Osteocyte (in vitro differentiated cells): Measurements from ENCODE around the gene ASF1B. TPM values are rescaled to one million over a fixed set of nuclear protein-coding genes. Genes with fewer than 3 reads are reported as not detected.
"Not testable (repeated sequence)": the region's sequence is repeated elsewhere in the genome, so short reads cannot be mapped to it uniquely, and the experiment has no call there.

Experiments used
- DNase-seq: peaks from one replicate; pipeline ENCODE4 v3.0.0; 2021; ENCODE audit warnings: mixed read lengths; ENCODE audit not compliant: unreplicated experiment; ENCODE audit errors: extremely low spot score
- H3K27ac Mint-ChIP-seq: one replicate; pipeline ENCODE4 v1.8.0; 2021; ENCODE audit warnings: mild to moderate bottlenecking, mixed read lengths; ENCODE audit not compliant: unreplicated experiment
- H3K27me3 Mint-ChIP-seq: one replicate; pipeline ENCODE4 v1.8.0; 2021; ENCODE audit warnings: mixed read lengths; ENCODE audit not compliant: unreplicated experiment
- H3K36me3 Mint-ChIP-seq: one replicate; pipeline ENCODE4 v1.8.0; 2021; ENCODE audit warnings: mixed read lengths; ENCODE audit not compliant: unreplicated experiment
- H3K4me1 Mint-ChIP-seq: one replicate; pipeline ENCODE4 v1.8.0; 2021; ENCODE audit warnings: mixed read lengths; ENCODE audit not compliant: unreplicated experiment
- H3K4me3 Mint-ChIP-seq: one replicate; pipeline ENCODE4 v1.8.0; 2021; ENCODE audit warnings: mild to moderate bottlenecking, moderate library complexity, mixed read lengths; ENCODE audit not compliant: unreplicated experiment
- H3K9me3 Mint-ChIP-seq: one replicate; pipeline ENCODE4 v1.8.0; 2021; ENCODE audit warnings: mixed read lengths; ENCODE audit not compliant: unreplicated experiment
- long read RNA-seq: library from polyadenylated mRNA; unstranded; transcript quantifications from one replicate; pipeline ENCODE4 v2.0.0, GENCODE V29; 2021
- total RNA-seq: library from RNA; stranded (reverse); gene quantifications from 2 replicates; pipeline ENCODE4 v1.2.1, GENCODE V29; 2021
- TF ChIP-seq, protein P1 (sequence below): fragments of 200-600 bp; sonication (generic); IDR thresholded peaks from 2 replicates; pipeline ENCODE4 v1.5.0; 2021; ENCODE audit warnings: antibody characterized with exemption, mild to moderate bottlenecking, moderate library complexity

The ASF1B gene
- 4.5 and 5.5 TPM in 2 replicates for total RNA-seq
- long read RNA-seq, transcript ASF1B-201 (4 exons, 2,059 nt): major isoform, 12 of 14 reads
- long read RNA-seq, partial matches to known transcripts: 0 of 14 reads
- long read RNA-seq, other reads (novel, unspliced or antisense): 0 of 14 reads

DNA sequence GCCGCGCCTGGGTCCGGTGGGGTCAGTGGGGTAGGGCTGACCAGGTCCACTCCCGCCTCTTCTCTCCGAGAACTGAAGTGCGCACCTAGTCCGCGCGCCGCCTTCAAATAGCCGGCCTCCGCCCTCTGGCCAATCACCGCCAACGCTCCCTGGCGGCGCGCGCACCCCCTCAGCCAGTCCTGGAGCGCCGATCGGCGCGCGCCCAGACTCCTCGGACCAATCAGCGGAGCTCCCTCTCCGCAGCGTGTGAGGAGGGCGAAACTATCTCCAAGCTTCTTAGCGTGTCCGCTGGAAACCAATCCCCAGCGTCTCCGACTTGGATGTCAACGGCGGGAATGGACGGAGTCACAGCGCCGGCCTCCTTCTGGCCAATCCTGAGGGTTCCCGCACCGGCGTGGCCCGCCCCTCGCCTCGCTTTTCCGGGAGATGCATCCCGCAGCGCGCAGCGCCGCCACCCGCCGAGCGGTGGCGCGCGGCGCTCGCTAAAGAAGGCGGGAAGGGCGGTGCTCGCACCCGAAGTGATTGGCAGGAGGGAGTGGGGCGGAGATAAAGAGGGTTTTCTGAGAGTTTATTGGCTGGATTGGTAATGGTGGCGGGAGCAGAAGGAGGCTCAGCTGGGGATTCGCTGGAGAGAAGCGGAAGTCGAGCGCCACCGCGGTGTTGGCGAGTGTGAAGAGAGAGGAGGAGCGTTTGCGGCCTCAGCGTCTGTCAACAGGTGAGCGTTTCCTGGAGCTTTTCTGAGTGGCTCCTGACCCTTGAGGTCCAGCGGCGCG, at the start of gene ASF1B:
Gene ASF1B (minus strand): TSS at position 81 of the 773 bp plus-strand sequence. CDS start 133 bp downstream, outside the sequence.
- no peaks in the 10 kb centered on the region for H3K9me3 Mint-ChIP-seq

DNA sequence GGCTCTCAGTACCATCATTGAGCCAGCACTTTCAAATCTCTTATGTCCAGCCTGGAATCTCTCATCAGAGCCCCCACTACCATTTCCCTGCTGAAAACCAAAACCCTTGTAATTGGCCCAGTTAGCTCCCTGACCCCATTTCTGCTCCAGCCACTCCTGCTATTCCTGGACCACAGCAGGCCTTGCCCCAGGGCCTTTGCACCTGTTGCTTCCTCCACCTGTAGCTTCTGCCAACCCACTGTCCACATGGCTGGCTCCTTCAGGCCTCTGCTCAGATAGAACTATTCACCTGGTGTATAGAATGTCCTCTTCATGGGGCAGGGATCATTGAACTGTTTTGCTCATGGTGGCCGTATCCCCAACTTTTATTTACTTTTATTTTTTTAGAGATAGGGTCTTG, 49.3 kb upstream of the ASF1B start:
- not testable (repeated sequence) for H3K4me1 Mint-ChIP-seq, H3K9me3 Mint-ChIP-seq, H3K27me3 Mint-ChIP-seq, H3K27ac Mint-ChIP-seq, H3K4me3 Mint-ChIP-seq, DNase-seq, H3K36me3 Mint-ChIP-seq

More for the DNA sequence above, at the start of gene ASF1B:
- DNase-seq: peak; percentile 100
- H3K36me3 Mint-ChIP-seq: no peaks in the 10 kb centered on the region
- TF ChIP-seq, protein P1, sequence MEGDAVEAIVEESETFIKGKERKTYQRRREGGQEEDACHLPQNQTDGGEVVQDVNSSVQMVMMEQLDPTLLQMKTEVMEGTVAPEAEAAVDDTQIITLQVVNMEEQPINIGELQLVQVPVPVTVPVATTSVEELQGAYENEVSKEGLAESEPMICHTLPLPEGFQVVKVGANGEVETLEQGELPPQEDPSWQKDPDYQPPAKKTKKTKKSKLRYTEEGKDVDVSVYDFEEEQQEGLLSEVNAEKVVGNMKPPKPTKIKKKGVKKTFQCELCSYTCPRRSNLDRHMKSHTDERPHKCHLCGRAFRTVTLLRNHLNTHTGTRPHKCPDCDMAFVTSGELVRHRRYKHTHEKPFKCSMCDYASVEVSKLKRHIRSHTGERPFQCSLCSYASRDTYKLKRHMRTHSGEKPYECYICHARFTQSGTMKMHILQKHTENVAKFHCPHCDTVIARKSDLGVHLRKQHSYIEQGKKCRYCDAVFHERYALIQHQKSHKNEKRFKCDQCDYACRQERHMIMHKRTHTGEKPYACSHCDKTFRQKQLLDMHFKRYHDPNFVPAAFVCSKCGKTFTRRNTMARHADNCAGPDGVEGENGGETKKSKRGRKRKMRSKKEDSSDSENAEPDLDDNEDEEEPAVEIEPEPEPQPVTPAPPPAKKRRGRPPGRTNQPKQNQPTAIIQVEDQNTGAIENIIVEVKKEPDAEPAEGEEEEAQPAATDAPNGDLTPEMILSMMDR: peak; percentile 69
- peak within 1 kb of the TSS; percentile 93 for H3K27ac Mint-ChIP-seq
- no peaks in the 10 kb centered on the region for H3K27me3 Mint-ChIP-seq
- peaks cover 44% of the 10 kb centered on the region for H3K4me1 Mint-ChIP-seq
- peak within 1 kb of the TSS; percentile 85 for H3K4me3 Mint-ChIP-seq

DNA sequence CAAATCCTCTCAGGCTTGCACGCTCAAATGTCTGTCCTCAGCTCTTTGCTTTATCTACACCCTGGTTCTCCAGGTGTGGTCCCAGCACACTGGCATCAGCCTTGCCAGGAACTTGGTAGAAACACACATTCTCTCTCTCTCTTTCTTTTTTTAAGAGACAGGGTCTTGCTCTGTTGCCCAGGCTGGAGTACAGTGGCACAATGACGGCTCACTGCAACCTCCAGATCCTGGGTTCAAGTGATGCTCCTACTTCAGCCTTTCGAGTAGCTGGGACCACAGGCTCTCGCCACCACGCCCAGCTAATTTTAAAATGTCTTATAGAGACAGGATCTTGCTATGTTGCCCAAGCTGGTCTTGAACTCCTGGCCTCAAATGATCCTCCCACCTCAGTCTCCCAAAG, 48.8 kb upstream of the ASF1B start:
- DNase-seq: no peak

DNA sequence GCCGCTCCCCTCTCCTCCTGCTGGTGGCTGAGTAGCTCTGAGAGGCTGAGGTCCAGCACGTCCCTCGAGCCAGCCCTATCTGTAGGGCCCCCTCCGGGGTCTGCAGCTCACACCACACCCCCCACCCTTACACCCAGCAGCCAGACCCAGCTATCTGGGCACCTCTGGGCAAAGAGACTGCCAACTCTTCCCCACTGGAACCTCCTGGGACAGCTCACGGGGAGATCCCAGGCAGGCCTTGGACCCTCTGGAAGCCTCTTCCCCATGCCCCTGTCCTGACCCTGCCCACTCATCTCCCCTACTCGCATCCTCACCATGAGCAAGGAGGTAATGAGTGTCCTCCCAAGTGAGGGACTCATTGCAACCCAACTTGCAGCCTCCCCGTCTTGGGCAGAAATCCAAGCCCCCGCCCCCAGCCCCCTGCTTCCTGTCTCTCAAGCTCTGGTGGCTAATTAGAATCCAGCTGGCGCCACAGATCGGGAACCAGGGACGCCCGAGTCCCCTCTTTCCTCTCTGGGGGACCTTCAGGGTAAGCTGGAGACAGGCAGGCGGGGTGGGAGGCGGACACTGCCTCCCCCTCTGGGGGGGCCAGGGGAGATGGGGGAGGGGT, 47.5 kb upstream of the ASF1B start:
- TF ChIP-seq, protein P1: no peak
- Mint-ChIP-seq H3K27ac (no peak overlapping the region), H3K36me3 (no peaks in the 10 kb centered on the region), H3K27me3 (no peaks in the 10 kb centered on the region), H3K4me3 (no peak overlapping the region), H3K9me3 (no peaks in the 10 kb centered on the region), H3K4me1 (peaks cover 2% of the 10 kb centered on the region)
- no peak for DNase-seq

More for the DNA sequence above, 48.8 kb upstream of the ASF1B start:
- Mint-ChIP-seq H3K27me3 (no peaks in the 10 kb centered on the region), H3K27ac (no peak overlapping the region), H3K4me1 (peaks cover 2% of the 10 kb centered on the region), H3K9me3 (no peaks in the 10 kb centered on the region), H3K4me3 (no peak overlapping the region), H3K36me3 (no peaks in the 10 kb centered on the region)
- TF ChIP-seq, protein P1: no peak

DNA sequence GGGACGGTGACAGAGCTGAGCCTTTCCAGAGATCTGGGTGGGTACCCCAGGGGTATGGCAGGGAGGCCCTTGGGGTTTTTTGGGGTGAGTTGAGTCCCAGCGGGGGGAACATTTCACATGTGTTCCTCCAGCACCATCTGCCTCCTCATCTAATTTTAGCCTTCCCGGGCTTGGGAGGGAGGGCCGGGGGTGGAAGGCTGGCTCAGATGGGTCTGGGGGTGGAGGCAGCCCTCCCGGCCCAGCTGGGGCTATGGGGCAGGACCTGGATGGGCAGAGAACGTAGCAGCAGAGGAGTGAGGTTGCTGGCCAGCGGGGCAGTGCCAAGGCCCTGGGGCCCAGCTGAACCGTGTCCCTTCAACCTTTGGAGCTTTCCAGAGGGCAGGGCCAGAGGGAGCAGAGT, 46.1 kb upstream of the ASF1B start:
- Mint-ChIP-seq H3K4me1 (peaks cover 2% of the 10 kb centered on the region), H3K4me3 (no peak overlapping the region), H3K36me3 (no peaks in the 10 kb centered on the region), H3K9me3 (no peaks in the 10 kb centered on the region), H3K27me3 (no peaks in the 10 kb centered on the region), H3K27ac (no peak overlapping the region)
- DNase-seq: no peak
- TF ChIP-seq, protein P1: no peak
